Measurements from ENCODE around the gene RFLNA.

Gene RFLNA

DNA sequence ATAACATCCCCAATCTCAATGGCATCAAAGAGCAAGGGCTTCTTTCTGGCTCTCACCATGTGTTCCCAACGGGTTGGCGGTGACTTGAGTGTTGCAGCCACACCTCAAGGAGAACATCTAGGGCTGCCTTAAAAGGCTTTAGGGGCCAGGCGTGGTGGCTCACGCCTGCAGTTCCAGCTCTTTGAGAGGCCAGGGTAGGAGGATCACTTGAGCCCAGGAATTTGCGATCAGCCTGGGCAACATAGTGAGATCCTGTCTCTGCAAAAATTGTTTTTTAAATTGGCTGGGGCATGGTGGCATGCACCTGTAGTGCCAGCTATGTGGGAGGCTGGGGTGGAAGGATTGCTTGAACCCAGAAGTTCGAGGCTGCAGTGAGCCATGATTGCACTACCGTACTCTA is 14.9 kb downstream of the RFLNA start:
- no peak for TF ChIP-seq JUND (IDR thresholded peaks at IDR 0.05; ENCODE audit: low read depth)
- no peak for DNase-seq (ENCODE audit: low read depth in 1 of 2, low spot score in 1 of 2)
- in situ Hi-C loops (cut with HindIII; ENCODE audit: low pct_unique_long_range_greater_than_20kb, low sequenced_read_pairs) = no loop called here

DNA sequence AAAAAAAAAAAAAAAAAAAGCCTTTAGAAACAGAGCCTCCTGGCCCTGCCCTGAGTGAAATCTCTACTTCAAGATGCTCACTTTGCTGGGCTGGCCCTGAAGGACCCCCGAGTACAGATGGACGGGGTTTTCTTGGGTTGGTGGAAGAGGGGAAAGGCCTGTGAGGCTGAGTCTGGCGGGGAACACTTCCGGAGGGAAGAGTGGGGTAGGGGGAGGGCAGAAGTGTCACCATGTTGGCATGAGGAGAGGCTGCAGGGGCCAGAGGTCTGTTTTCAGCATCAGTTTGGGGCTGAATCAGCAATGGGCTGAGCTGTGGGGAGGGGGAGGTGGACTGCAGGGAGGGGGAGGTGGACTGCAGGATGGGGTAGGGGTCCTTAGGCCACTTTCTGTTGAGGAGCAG is 15.3 kb downstream of the RFLNA start:
- DNase-seq (ENCODE audit: low read depth in 1 of 2, low spot score in 1 of 2) = no peak
- in situ Hi-C loops (cut with HindIII; ENCODE audit: low pct_unique_long_range_greater_than_20kb, low sequenced_read_pairs) = no loop called here
- TF ChIP-seq JUND (IDR thresholded peaks at IDR 0.05; ENCODE audit: low read depth) = no peak

DNA sequence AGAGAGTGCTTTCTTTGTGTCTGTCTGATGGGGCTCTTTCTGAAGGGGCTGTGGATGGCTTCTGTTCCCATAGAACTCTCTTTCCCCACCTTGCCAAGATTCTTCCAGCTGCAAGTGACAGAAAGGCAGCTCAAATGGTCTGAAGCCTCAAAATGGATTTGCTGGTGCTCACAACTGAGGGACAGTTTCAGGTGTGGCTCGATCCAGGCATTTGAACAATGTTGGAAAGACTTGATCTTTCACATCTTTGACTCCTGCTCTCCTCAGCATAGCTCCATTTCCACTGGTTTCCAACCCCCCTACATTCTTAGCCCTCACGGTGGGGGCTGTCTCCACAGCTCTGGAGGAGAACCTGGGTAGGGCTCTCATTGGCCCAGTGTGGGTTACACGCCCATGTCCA is 15.9 kb downstream of the RFLNA start:
- no peak for DNase-seq (ENCODE audit: low read depth in 1 of 2, low spot score in 1 of 2)
- in situ Hi-C loops (cut with HindIII; ENCODE audit: low pct_unique_long_range_greater_than_20kb, low sequenced_read_pairs) = no loop called here
- TF ChIP-seq JUND (IDR thresholded peaks at IDR 0.05; ENCODE audit: low read depth) = no peak

GRCh38 chr12:124311292-124312109 is 16.6 kb downstream of the RFLNA start:
- no peak for TF ChIP-seq JUND (IDR thresholded peaks at IDR 0.05; ENCODE audit: low read depth)
- DNase-seq (ENCODE audit: low read depth in 1 of 2, low spot score in 1 of 2) = no peak
- in situ Hi-C loops (cut with HindIII; ENCODE audit: low pct_unique_long_range_greater_than_20kb, low sequenced_read_pairs) = no loop called here

- no peak for DNase-seq (ENCODE audit: low read depth in 1 of 2, low spot score in 1 of 2)
- TF ChIP-seq JUND (IDR thresholded peaks at IDR 0.05; ENCODE audit: low read depth) = no peak
- in situ Hi-C loops (cut with HindIII; ENCODE audit: low pct_unique_long_range_greater_than_20kb, low sequenced_read_pairs) = no loop called here
Measured at GRCh38 chr12:124312601-124313000, 17.7 kb downstream of the RFLNA start.

DNA sequence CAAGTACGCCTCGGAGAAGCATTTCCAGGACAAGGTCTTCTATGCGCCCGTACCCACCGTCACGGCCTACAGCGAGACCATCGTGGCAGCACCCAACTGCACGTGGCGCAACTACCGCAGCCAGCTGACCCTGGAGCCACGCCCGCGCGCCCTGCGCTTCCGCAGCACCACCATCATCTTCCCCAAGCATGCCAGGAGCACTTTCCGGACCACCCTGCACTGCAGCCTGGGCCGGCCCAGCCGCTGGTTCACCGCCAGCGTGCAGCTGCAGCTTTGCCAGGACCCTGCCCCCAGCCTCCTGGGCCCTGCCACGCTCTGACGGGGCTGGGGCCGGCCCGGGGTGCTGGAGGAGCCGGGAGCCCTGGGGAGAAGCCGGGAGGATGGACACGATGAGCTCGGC is 19.3 kb downstream of the RFLNA start:
- in situ Hi-C loops (cut with HindIII; ENCODE audit: low pct_unique_long_range_greater_than_20kb, low sequenced_read_pairs) = no loop called here
- DNase-seq (ENCODE audit: low read depth in 1 of 2, low spot score in 1 of 2) = no peak
- no peak for TF ChIP-seq JUND (IDR thresholded peaks at IDR 0.05; ENCODE audit: low read depth)

- no peak for DNase-seq (ENCODE audit: low read depth in 1 of 2, low spot score in 1 of 2)
- no peak for TF ChIP-seq JUND (IDR thresholded peaks at IDR 0.05; ENCODE audit: low read depth)
- in situ Hi-C loops (cut with HindIII; ENCODE audit: low pct_unique_long_range_greater_than_20kb, low sequenced_read_pairs) = no loop called here
Measured at GRCh38 chr12:124314766-124315165, 19.9 kb downstream of the RFLNA start.

GRCh38 chr12:124315372-124316044 is 20.6 kb downstream of the RFLNA start:
- in situ Hi-C loops (cut with HindIII; ENCODE audit: low pct_unique_long_range_greater_than_20kb, low sequenced_read_pairs) = no loop called here
- no peak for DNase-seq (ENCODE audit: low read depth in 1 of 2, low spot score in 1 of 2)
- no peak for TF ChIP-seq JUND (IDR thresholded peaks at IDR 0.05; ENCODE audit: low read depth)

- DNase-seq (ENCODE audit: low read depth in 1 of 2, low spot score in 1 of 2) = no peak
- no peak for TF ChIP-seq JUND (IDR thresholded peaks at IDR 0.05; ENCODE audit: low read depth)
- in situ Hi-C loops (cut with HindIII; ENCODE audit: low pct_unique_long_range_greater_than_20kb, low sequenced_read_pairs) = no loop called here
Measured at GRCh38 chr12:124316257-124316900, 21.5 kb downstream of the RFLNA start.

GRCh38 chr12:124317400-124317799 is 22.5 kb downstream of the RFLNA start:
- DNase-seq (ENCODE audit: low read depth in 1 of 2, low spot score in 1 of 2) = no peak
- in situ Hi-C loops (cut with HindIII; ENCODE audit: low pct_unique_long_range_greater_than_20kb, low sequenced_read_pairs) = no loop called here

GRCh38 chr12:124318278-124319020 is 23.6 kb downstream of the RFLNA start:
- peak in 1 of 2 experiments; percentile 60 for DNase-seq (ENCODE audit: low read depth in 1 of 2, low spot score in 1 of 2)
- in situ Hi-C loops (cut with HindIII; ENCODE audit: low pct_unique_long_range_greater_than_20kb, low sequenced_read_pairs) = no loop called here
- no peak for TF ChIP-seq JUND (IDR thresholded peaks at IDR 0.05; ENCODE audit: low read depth)

More at GRCh38 chr12:124317400-124317799, 22.5 kb downstream of the RFLNA start:
- TF ChIP-seq JUND (IDR thresholded peaks at IDR 0.05; ENCODE audit: low read depth) = no peak

- in situ Hi-C loops (cut with HindIII; ENCODE audit: low pct_unique_long_range_greater_than_20kb, low sequenced_read_pairs) = no loop called here
- no peak for TF ChIP-seq JUND (IDR thresholded peaks at IDR 0.05; ENCODE audit: low read depth)
- DNase-seq (ENCODE audit: low read depth in 1 of 2, low spot score in 1 of 2) = peak in 1 of 2 experiments; percentile 34
Measured at GRCh38 chr12:124319368-124320050, 24.6 kb downstream of the RFLNA start.

Measured in T47D (cell line).